Fibroblast of lung (primary cell): Measurements from ENCODE around the gene F8A1.

ENCODE experiments used
- CTCF ChIP-seq, 2 donors: IDR thresholded peaks in 1 of 2; conservative IDR thresholded peaks in 1 of 2; 1 replicate in 1 of 2; 2 replicates in 1 of 2; pipeline ENCODE4 v1.5.1; 2011 to 2012; ENCODE audit warnings: low read length in 2 of 2, control low read depth in 1 of 2, inconsistent platforms in 1 of 2, low read depth in 1 of 2, mild to moderate bottlenecking in 1 of 2
- EZH2 ChIP-seq: IDR thresholded peaks from 2 replicates; pipeline ENCODE4 v1.5.1; 2012; ENCODE audit warnings: low read length, control low read depth, mild to moderate bottlenecking; ENCODE audit errors: missing control alignments

GRCh38 chrX:154890990-154891639 lies 5.0 kb downstream of the F8A1 start:
- no peak for TF ChIP-seq CTCF (conservative IDR thresholded peaks at IDR 0.05 in 1 of 2, IDR thresholded peaks at IDR 0.05 in 1 of 2; ENCODE audit: low read depth in 1 of 2, low read length in 2 of 2)
- TF ChIP-seq EZH2, result no peak
